Duodenal mucosa (tissue), 2 donors: ENCODE measurements around the gene CAMK2G.

Experiments used
- H3K27ac ChIP-seq: one replicate; pipeline ENCODE4 v1.7.0; 2013; ENCODE audit warnings: low read depth, low read length
- H3K27me3 ChIP-seq, 2 donors: one replicate each; pipeline ENCODE4 v1.7.0; 2013; ENCODE audit warnings: low read length in 2 of 2, control low read depth in 1 of 2; ENCODE audit not compliant: insufficient read depth in 2 of 2, control insufficient read depth in 1 of 2
- H3K36me3 ChIP-seq, 2 donors: one replicate each; pipeline ENCODE4 v1.7.0; 2013; ENCODE audit warnings: low read length in 2 of 2, control low read depth in 1 of 2; ENCODE audit not compliant: insufficient read depth in 2 of 2, control insufficient read depth in 1 of 2
- H3K4me1 ChIP-seq, 2 donors: one replicate each; pipeline ENCODE4 v1.7.0; 2013; ENCODE audit warnings: low read length in 2 of 2, control low read depth in 1 of 2; ENCODE audit not compliant: insufficient read depth in 2 of 2, control insufficient read depth in 1 of 2
- H3K4me3 ChIP-seq, 2 donors: one replicate each; pipeline ENCODE4 v1.7.0; 2013; ENCODE audit warnings: low read length in 2 of 2, low read depth in 1 of 2
- H3K9ac ChIP-seq, 2 donors: one replicate each; pipeline ENCODE4 v1.7.0; 2013; ENCODE audit warnings: low read length in 2 of 2, low read depth in 1 of 2
- H3K9me3 ChIP-seq, 2 donors: one replicate each; pipeline ENCODE4 v1.7.0; 2013; ENCODE audit warnings: low read length in 2 of 2, control low read depth in 1 of 2; ENCODE audit not compliant: control insufficient read depth in 1 of 2

Gene CAMK2G

GRCh38 chr10:73779018-73779417 is 95.3 kb downstream of the CAMK2G start:
- no peaks in the 10 kb centered on the region for H3K27me3 ChIP-seq
- no peak overlapping the region for H3K4me3 ChIP-seq
- no peak overlapping the region for H3K27ac ChIP-seq
- H3K9ac ChIP-seq, result no peak overlapping the region
- no peaks in the 10 kb centered on the region for H3K9me3 ChIP-seq
- H3K36me3 ChIP-seq, result peaks cover 9 to 16% of the 10 kb centered on the region in 2 donors
- H3K4me1 ChIP-seq, result peaks cover 37 to 43% of the 10 kb centered on the region in 2 donors

DNA sequence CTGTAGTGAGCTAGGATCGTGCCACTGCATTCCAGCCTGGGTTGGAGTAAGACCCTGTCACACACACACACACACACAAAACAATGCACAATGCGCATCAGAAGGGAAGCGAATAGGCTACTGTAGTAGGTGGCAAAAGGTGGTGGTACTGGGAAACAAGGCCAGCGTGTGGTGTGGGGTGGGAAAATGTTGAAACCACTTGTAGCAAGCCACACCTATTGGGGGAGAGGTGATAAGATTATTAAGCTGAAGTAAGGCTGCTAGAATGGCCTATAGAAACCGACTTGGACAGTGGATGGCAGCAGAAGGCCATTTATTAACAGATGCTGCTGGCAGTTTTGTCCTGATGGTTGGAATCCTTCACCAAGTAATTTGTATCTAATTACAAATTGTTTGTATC is 99.7 kb downstream of the CAMK2G start:
- Histone ChIP-seq H3K9ac (peak overlapping the region in 1 of 2 donors; percentile 11), H3K4me1 (peaks cover 23 to 28% of the 10 kb centered on the region in 2 donors), H3K27me3 (no peaks in the 10 kb centered on the region), H3K4me3 (peak overlapping the region; percentile 13 to 51), H3K36me3 (peaks cover 24 to 32% of the 10 kb centered on the region in 2 donors), H3K9me3 (no peaks in the 10 kb centered on the region), H3K27ac (no peak overlapping the region)

- Histone ChIP-seq H3K4me3 (peak overlapping the region; percentile 75 to 87), H3K36me3 (peaks cover 37 to 38% of the 10 kb centered on the region in 2 donors), H3K9me3 (no peaks in the 10 kb centered on the region), H3K9ac (peak overlapping the region; percentile 72 to 76), H3K27ac (peak overlapping the region; percentile 95), H3K4me1 (peaks cover 23 to 28% of the 10 kb centered on the region in 2 donors), H3K27me3 (no peaks in the 10 kb centered on the region)
These were observed 101.0 kb downstream of the CAMK2G start for GRCh38 chr10:73773152-73773879.

GRCh38 chr10:73772281-73773151 is 101.8 kb downstream of the CAMK2G start:
- Histone ChIP-seq H3K4me3 (peak overlapping the region; percentile 75 to 87), H3K27ac (peak overlapping the region; percentile 95), H3K36me3 (peaks cover 37 to 43% of the 10 kb centered on the region in 2 donors), H3K27me3 (no peaks in the 10 kb centered on the region), H3K9ac (peak overlapping the region; percentile 72 to 76), H3K9me3 (no peaks in the 10 kb centered on the region), H3K4me1 (peaks cover 23 to 28% of the 10 kb centered on the region in 2 donors)

DNA sequence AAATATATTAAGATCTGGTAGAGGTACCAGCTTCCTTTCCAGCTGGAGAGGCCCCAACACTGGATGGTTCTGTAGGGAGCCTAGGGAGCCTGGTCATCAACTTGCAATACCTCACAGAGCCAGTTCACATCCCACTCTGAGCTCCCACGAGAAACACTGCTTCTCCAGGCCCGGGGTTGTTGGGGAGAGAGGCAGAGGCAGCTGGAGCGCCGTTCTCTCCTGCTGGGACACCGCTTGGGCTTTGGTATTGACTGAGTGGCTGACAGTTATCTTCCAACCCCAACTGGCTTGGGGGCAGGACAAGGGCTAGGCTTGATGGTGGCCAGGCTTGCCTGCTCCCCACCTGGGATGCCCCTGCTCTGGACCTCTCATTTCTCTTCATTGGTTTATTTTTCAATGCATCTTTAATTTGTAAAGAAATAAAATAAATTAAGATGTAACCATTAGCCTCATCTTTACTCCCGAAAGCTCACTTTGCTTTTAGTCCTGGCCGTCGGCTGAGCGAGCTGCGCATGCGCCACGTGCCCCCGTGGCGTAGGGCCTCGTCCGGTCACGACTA is 102.6 kb downstream of the CAMK2G start:
- H3K27me3 ChIP-seq, result no peaks in the 10 kb centered on the region
- H3K9ac ChIP-seq, result peak overlapping the region; percentile 72 to 76
- peaks cover 23 to 28% of the 10 kb centered on the region in 2 donors for H3K4me1 ChIP-seq
- H3K4me3 ChIP-seq, result peak overlapping the region; percentile 75 to 87
- H3K36me3 ChIP-seq, result peaks cover 39 to 48% of the 10 kb centered on the region in 2 donors
- H3K9me3 ChIP-seq, result no peaks in the 10 kb centered on the region
- H3K27ac ChIP-seq, result peak overlapping the region; percentile 95

DNA sequence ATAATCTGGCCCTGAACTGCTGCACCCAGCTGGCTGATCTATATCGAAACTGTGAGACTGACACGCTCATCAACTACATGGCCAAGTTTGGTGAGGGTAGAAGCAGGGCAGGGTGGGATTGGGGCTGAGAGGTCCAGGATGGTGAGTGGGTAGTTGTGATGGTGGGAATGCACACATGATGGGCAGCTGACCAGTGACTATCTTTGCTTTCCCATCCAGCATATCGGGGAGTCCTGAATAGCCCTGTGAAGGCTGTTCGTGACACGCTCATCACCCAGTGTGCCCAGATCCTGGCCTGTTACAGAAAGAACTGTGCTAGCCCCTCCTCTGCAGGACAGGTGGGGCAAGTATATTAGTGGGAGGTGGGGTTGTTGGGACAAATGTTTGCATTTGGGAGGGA is 105.0 kb downstream of the CAMK2G start:
- Histone ChIP-seq H3K27ac (no peak overlapping the region), H3K36me3 (peaks cover 53 to 69% of the 10 kb centered on the region in 2 donors), H3K27me3 (no peaks in the 10 kb centered on the region), H3K9ac (no peak overlapping the region), H3K9me3 (no peaks in the 10 kb centered on the region), H3K4me1 (peaks cover 9 to 17% of the 10 kb centered on the region in 2 donors), H3K4me3 (no peak overlapping the region)

DNA sequence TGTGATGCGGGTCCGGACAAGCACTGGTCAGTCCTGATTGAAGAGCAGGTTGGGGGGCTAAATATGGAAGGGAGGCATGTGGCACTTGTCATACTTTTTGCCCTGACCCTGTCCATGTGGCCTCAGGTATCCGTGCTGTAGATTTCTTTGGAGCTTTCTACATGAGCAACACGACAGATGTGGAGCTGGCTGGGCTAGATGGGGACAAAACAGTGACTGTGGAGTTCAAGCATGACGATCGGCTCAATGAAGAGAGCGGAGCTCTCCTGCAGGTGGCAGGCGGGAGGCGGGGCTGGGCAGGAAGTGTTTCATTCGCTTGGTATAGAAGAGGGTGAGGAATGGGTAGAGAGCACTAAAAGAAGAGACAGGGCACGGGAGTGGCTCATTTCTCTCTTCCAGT is 105.5 kb downstream of the CAMK2G start:
- H3K4me1 ChIP-seq, result peaks cover 6 to 12% of the 10 kb centered on the region in 2 donors
- H3K27me3 ChIP-seq, result no peaks in the 10 kb centered on the region
- no peak overlapping the region for H3K27ac ChIP-seq
- H3K9ac ChIP-seq, result no peak overlapping the region
- no peaks in the 10 kb centered on the region for H3K9me3 ChIP-seq
- peaks cover 55 to 73% of the 10 kb centered on the region in 2 donors for H3K36me3 ChIP-seq
- no peak overlapping the region for H3K4me3 ChIP-seq

GRCh38 chr10:73765066-73765465 is 109.3 kb downstream of the CAMK2G start:
- H3K36me3 ChIP-seq, result peaks cover 71 to 97% of the 10 kb centered on the region in 2 donors
- H3K9ac ChIP-seq, result no peak overlapping the region
- H3K27ac ChIP-seq, result no peak overlapping the region
- H3K4me1 ChIP-seq, result no peaks in the 10 kb centered on the region
- no peak overlapping the region for H3K4me3 ChIP-seq
- no peaks in the 10 kb centered on the region for H3K9me3 ChIP-seq
- H3K27me3 ChIP-seq, result no peaks in the 10 kb centered on the region

- Histone ChIP-seq H3K4me3 (no peak overlapping the region), H3K36me3 (peaks cover 62 to 95% of the 10 kb centered on the region in 2 donors), H3K27me3 (no peaks in the 10 kb centered on the region), H3K9ac (no peak overlapping the region), H3K4me1 (no peaks in the 10 kb centered on the region), H3K27ac (no peak overlapping the region), H3K9me3 (no peaks in the 10 kb centered on the region)
These were observed 111.0 kb downstream of the CAMK2G start for GRCh38 chr10:73763343-73763742.

DNA sequence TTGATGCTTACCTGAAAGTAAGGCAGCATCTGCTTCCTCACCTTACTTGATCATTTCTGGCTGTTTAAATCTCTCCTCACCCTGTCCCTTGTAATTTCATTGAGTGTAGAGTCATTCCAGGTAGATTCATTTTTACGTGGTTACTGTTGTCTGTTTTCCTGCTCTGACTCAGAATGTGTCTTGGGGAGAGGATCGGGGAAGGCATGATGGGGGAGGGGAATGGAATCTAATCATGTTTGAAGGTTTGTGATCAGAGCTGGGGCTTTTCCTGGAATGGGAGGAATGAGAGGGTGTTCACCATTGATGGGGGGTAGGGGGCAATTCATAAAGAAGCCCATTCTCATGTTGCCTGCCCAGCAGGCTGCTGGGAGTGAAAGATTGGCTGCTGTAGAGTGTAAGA is 111.4 kb downstream of the CAMK2G start:
- H3K27me3 ChIP-seq, result no peaks in the 10 kb centered on the region
- H3K9me3 ChIP-seq, result no peaks in the 10 kb centered on the region
- H3K27ac ChIP-seq, result no peak overlapping the region
- H3K4me3 ChIP-seq, result no peak overlapping the region
- H3K9ac ChIP-seq, result no peak overlapping the region
- H3K36me3 ChIP-seq, result peaks cover 62 to 91% of the 10 kb centered on the region in 2 donors
- H3K4me1 ChIP-seq, result no peaks in the 10 kb centered on the region
